ENCODE measurements around the gene EYA2.
A peak's percentile ranks its signal among the peaks of the same experiment; 100 is the strongest.

EYA2 gene

DNA sequence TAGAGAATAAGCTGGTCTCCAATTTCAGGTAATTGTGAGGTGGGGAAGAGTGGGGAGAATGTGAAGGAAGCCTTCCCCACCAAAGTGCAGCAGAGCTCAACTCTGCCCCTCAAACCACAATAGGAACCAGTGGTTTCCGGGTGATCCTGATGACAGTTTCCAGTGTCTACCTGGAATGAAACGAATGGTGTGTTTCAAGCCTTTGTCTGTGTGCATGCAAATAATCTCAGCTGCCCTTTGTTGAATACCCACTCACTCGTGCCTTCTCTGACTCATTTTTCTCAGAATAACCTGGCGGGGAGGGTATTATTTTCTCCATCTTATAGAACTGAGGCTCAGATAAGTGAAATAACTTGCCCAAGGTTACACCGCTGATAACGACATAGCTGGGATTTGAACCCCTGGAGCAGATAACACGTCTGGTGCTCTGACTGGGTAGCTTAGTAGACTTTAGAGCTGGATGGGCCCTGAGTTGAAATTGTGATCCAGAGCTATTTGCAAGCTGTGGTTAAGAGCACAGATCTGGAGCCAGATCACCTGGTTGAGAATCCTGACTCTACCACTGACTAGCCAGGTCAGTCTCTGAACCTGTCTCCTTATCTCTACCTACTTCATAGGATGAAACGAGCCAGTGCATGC lies 85.1 kb downstream of the EYA2 start:
- no peak for DNase-seq (ENCODE audit: low spot score)

DNA sequence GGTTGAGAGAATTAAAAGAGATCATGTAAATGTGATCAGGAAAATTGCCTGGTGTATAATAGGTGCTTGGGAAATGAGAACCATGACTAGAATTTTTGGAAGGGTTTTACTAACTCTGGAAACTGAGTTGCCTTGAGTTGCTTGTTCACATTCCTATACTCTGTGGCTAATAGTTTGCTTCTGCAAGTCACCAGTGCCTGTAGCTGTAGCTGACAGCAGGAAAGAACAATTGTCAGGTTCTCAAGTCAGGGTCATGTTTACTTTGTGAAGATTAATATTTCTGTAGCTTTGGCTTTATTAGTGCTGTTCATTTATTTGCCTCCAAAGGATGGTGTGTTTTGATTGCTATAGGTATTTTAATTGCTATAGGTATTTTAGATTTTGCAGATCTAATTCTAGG lies 86.5 kb downstream of the EYA2 start:
- no peak for DNase-seq (ENCODE audit: low spot score)

DNA sequence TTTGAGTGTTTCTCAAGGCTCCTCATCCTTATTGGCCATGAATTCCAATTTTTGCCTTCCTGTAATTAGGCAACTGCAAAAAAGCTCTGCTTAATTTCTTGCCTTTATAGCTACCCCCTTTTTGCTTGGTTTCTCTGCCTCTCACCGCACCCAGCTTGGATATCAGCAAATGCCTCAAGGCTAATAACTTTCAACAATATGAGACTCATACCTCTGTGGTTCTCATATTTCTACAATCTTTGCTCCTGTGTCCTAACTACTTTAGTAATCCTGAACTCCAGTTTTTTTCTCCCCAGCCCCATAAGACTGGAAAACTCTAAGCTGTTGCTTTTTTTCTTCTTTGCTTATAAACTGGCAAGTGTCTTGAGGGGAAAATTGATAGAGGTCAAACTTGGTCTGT lies 88.8 kb downstream of the EYA2 start:
- no peak for DNase-seq (ENCODE audit: low spot score)

DNA sequence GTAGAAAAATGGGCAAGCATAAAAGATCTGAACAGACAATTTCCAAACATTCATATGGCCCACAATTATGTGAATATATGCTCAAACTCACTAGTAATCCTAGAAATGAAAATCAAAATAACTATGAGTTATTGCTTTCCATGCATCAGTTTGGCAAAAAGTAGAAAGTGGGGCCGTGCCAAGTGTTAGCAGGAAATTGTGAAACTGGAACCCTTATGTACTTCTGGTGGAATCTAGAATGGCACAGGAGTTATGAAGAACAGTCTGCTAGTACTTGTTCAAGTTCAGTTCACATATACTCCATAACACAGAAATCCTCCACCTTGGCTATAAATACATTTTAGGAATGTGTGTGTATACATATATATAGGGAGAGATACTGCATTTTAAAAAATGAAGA lies 89.8 kb downstream of the EYA2 start:
- DNase-seq (ENCODE audit: low spot score): no peak

DNA sequence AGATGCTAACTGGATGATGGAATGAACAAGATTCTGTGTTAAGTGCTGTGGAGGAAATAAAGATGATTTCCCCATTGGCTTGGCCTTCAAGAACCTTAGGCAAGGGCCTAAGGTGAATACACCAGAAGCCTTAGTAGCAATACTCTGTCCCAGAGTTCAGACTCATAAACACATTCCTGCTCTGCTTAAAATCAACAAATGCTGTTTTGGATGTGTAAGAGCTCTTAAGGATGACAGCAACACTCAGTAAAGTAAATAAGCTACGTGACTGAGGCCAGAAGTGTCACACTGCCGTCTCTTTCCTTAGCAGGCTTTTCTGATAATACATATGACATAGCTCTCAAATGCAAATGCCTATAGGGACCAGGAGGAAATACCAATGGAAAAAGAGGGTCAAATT lies 90.6 kb downstream of the EYA2 start:
- no peak for DNase-seq (ENCODE audit: low spot score)

DNA sequence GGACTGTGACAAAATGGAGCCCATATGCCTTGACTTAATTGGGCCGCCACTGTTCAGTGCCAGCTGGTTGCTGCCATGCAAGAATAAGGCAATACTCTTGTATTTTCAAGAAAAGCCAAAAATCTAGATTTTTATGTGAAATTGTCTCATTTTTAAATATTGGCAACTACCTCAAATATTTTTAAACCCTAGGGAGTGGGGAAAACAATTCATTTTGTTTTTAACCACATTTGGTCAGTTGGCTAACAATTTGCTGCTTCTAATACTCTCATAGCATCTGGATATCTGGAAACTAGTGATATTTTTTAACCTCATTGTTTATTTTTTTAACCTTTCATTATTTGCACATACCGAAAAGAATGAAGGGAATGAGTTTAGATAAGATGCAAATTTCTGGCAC lies 91.0 kb downstream of the EYA2 start:
- no peak for DNase-seq (ENCODE audit: low spot score)

DNA sequence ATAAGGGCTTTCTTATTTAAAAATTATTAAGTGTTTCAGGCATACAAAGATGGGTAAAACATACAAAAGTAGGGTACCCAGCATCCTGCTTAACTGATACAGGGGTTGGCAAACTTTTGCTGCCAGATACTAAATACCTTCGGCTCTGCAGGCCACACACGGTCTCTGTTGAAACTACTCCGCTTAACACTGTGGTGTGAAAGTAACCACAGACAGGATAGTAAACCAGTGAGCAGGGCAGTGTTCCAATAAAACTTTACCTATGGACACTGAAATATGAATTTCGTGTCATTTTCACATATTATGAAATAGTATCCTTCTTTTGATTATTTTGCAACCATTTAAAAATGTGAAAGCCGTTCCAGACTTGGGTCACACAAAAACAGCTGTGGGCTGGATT lies 92.4 kb downstream of the EYA2 start:
- DNase-seq (ENCODE audit: low spot score): no peak

DNA sequence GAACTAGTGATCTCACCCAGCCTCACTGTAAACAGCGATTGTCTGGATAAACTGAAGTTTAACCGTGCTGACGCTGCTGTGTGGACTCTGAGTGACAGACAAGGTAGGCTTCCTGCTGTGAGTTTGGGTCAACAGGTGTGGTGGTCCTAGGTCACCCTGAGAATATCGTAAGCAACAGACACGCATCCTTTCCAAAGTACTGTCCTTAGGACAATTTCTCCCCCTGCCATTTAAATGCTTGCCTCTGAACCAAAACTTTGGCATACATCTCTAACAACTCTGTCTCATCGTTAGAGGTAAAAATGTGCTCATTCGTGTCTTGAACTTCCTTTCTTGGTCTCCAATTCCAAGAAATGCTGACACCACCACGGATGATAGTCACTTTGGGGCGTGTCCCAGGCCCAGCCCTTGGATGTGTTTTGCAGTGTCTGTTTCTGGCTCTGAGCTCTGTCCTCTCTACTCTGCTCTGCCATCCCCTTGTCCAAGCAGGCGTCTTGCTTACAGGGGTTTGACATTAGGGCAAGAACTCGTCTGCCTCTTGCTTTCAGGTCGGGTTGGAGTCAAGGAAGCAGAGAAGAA lies 95.5 kb downstream of the EYA2 start:
- DNase-seq (ENCODE audit: low spot score): no peak

DNA sequence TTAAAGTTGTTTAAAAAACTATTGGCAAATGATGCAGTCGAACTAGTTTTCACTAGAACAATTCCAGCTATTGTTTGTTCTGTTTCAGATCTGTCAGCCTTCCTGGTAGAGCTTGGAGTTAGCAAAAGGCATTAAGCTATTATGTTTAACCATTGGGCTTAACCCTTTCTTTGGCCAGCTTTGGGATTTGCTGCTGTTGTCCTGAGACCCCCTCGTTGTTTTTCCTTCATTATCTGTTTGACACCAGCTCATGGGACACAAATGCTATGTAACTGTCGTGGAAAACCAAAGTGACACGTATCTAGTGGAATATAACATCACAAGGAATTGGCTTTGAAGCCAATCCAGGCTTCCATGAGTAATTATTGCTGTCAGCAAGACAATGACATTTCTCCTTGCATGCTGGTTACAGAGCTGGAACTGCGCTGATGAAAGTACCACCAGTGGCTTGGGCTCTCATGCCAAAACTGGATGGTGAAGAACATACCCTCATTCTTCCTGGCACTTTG lies 96.0 kb downstream of the EYA2 start:
- peak; percentile 21 for DNase-seq (ENCODE audit: low spot score)

DNA sequence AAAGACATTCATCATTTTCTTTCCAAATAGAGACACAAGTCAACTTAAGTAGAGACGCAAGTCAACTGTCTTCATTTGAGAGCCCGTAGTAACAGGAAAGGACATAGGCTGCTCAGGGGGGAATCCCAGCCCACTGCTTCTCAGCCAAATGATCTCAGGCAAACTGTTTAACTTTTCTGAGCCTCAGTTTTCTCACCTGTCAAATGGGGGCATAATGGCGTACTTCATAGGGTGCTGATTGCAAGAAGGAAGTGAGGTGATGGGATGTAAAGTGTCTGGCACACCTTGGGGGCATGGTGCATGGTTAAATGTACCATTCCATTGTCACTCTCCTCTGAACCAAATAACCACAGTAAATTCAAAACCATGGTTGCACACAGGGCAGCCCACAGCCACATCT lies 96.5 kb downstream of the EYA2 start:
- DNase-seq (ENCODE audit: low spot score): no peak

DNA sequence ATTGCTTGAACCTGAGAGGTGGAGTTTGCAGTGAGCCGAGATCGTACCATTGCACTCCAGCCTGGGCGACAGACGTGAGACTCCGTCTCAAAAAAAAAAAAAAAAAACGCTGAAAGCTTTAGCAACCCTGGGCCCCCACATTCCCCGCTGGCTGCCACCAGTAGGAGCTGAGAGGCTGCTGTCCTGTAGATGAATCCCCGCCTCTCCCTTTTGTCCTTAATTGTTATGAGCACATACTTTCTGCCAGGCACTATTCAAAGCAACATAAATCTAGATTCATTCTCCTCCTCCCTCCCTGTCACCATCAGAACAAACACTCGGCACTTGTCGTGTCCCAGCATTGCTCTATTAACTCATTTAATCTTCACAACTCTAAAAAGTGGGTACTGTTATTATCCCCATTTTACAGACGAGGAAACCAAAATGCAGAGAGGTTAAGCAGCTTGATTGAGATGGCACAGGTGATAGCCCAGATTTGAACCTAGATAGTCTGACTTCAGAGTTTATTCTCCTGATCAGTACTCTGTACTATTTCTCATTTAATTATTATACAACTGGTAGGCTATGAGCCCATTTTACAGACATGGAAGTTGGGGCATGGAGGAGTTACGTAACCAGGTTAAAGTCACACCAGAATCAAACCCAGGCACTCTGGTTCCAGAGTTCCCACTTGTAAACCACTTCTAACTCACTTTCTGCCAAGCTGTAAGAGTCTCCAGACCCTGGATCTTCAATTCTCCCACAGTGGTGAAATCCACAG lies 97.4 kb downstream of the EYA2 start:
- no peak for DNase-seq (ENCODE audit: low spot score)

DNA sequence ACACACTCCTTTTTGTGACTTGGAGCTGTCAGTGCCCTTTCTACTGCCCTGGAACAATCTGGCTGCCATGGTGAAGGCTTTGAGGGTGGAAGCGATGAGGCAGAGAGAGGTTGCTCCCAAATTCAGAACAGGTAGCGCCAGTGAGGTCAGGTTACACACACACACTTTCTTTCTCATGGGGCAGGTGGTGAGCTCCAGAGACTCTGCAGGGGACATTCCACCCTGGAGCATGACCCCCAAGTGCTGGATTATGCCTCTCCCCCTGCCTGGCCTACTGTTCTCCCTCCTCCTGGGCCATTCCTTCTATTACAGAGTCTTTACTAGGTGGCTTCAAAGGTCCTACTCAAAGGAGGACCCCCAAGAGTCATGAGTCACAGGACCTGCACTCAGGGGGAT lies 98.0 kb downstream of the EYA2 start:
- DNase-seq (ENCODE audit: low spot score): no peak

DNA sequence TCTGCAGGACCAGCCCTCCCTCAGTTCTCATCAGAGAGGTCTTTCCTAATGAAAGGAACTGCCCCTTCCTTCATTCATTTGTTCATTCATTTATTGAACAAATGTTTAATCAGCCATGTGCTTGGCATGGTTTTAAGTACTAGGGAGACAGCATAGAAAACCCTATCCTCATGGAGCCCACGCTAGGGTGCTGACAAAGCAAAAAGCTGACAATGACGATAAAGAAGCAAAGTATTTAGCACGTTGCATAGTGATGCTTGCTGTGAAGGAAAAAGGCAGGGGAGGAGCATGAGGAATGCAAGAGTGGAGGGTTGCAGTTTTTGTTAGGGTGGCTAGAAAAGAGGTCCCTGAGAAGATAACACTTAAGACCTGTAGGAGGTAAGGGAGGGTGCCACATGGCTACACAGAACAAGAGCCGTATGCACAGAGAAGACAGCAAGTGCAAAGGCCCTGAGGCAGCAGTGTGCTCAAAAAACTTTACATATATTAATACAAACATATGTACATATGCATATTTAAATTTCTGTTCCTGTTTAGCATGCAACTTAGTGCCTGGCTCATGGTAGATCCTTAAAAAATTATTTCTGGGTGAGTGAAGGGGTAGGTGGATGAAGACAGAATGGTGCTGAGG lies 98.9 kb downstream of the EYA2 start:
- DNase-seq (ENCODE audit: low spot score): no peak

DNA sequence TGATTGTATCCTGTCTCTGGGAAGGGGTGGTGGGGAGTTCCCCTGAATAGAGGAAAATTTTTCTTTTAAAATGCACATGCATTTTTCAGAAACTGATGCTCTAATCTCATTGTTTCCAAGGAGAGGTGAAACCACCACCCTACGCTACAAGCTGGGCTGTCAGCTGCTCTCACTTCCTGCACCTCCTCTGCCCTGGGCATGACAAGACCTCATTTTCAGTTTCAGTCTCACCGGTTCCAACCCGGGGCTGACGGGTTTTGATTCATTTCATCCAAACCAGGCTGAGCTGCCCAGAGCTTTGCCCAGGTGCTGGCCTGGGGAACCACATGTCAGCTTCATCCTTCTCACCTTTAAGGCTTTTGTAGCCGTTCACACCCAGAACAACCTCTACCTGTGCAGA lies 99.7 kb downstream of the EYA2 start:
- no peak for DNase-seq (ENCODE audit: low spot score)

DNA sequence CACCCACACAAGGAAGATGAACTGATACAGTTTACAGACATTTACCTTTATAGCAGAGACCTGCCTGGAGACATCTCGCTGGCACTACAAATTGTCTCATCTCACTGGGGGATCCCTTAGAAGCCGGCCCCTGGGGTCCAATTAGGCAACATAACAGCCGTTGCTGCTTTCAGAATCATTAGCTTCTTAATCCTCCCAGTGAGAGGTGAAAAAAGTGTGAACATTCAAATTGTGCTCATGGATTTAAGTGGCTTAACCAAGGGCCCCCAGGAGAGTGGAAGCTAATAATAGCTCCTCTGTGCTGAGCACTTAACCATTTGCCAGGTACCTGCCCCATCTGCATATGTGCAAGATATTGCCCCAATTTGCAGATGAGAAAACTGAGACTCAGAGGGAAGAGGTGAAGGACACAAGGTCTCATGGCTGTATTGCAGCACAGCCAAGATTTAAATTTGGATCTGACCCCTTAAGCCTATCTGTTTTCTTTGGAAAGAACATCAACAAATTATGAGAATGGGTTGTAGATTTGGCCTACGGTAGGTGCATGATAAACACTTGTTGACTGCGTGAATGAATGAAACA lies 101.0 kb downstream of the EYA2 start:
- DNase-seq (ENCODE audit: low spot score): no peak

DNA sequence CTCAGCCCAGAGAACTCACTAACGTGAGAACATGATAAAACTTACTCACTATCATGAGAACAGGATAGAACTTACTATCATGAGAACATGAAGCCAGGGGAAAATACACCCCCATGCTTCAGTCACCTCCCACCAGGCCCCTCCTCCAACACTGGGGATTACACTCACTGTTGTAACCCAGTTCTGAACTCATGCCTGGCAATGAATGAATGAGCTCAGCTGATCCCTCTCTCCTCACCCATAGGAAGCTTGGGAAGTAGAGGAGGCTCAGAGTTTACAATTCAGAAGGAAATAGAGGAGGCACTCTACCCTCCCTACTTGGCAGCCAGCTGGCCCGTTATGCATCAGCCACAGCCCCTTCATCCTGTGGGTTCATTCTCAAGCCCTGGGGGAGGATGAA lies 102.5 kb downstream of the EYA2 start:
- no peak for DNase-seq (ENCODE audit: low spot score)

DNA sequence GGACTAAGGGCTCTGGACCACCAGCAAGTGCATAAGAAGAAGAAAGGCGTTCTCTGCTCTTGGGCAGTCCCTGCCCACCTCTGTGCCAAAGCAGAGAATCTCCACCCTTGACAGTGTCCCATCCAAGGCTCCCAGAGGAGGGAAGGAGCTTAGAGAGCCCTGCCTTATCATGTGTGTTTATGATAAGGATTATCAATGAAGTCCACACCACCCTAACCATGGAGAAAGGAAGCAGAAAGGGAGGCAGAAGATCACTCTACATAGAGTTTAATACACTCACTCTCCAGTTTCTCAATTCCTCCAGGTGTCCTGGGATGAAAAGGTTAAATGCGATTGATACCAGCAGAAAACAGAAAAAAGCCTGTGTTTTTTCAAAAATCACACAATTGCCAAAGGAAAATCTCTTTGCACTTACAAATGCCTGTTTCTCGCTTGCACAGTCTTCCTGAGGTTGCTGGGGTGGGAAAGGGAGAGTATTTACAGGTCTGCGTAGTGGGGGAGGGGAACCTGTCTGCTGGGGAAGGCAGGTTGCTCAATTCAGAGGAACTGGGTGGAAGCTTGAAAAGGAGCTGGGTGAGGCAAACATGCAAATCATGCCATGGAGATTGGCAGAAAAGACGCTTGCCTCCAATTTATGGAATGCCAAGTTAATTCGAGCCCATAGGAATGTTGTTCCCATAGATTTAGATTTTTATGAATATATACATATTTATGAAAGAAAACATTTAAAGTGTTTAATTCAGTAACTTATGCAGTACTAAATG lies 104.0 kb downstream of the EYA2 start:
- no peak for DNase-seq (ENCODE audit: low spot score)

DNA sequence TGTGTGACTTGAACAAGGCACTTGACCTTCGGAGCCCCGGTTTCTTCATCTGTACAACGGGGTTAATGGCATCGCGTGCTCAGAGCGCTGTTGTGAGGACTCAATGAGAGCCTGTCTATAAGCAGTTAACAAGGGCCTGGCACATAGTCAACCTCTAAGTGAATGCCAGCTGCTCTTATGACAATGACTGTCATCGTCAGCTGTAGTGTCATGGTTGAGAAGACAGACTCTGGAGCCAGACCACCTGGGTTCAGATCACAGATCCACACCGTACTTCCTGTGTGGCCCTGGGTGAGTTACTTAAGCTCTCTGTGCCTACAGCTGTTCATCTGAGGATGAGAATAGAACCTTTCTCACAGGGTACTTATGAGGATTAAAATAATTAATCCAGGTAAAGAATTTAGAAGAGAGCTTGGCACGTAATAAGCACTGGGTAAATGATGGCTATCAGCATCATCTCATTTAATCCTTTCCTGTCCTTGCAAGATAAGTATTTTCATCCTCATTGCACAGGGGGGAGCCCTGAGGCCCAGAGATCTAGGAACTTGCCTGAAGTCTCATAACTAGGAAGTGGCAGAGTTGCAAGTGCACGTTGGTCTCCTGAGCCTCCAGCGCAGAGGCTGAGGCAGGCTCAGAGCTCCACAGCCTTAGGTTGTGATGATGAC lies 105.3 kb downstream of the EYA2 start:
- no peak for DNase-seq (ENCODE audit: low spot score)

DNA sequence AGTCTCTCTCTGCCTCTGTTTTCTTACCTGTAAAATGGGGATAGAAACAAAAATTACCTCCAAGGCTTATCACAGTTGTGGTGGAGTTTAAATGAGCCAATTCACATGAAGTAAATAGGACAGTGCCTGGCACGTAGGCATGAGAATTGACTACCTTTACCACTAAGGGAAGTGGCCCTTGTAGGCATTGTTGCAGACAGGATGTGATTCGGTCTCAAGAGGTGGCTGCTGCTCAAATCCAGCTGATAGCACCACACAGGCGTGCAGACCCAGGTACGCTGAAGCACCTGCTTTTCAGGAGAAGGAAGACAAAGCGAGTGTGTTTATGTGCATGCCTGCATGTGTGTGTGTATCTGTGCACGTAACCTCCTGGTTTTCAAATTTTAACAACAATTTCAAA lies 108.6 kb downstream of the EYA2 start:
- no peak for DNase-seq (ENCODE audit: low spot score)

DNA sequence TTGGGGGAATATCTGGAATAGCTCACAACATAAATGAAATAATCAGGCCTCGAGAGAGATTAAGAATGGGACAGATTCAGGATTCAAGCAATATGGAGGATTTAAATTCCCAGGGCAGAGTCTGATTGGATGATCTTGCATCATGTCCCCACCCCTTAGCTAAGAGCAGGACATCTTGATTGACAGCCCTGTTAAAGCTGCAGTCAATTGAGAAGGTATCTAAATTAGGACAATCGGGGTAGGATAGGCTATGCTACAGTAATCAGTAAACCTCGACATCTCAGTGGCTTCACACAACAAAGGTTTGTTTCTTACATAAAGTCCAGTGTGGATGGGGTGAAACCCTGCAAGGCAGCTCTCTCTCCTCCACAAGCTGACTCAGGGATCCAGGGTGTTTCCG lies 109.5 kb downstream of the EYA2 start:
- no peak for DNase-seq (ENCODE audit: low spot score)

Data from COLO829 (cell line).